Panc1 (cell line): Measurements from ENCODE around the gene SIVA1. TPM values are rescaled to one million over a fixed set of nuclear protein-coding genes. Genes with fewer than 3 reads are reported as not detected.

Experiments used
- ATAC-seq: fragments of 200-7000 bp; cut with Tn5 transposase; 2 replicates; pipeline ENCODE4 v1.9.1; 2020; ENCODE audit warnings: mild to moderate bottlenecking, moderate library complexity
- BruUV-seq: library from RNA; stranded (reverse); fragments of 400-500 nt; replicated peaks from 2 replicates; lab custom pipeline; 2021; lab: Mats Ljungman, UMichigan
- CTCF ChIA-PET: fragments of 300-600 bp; sonication (Branson Sonifier 250); formaldehyde crosslinking; loops from one replicate; lab custom pipeline; 2022; ENCODE audit warnings: antibody characterized with exemption; lab: Charles Lee
- POLR2A ChIA-PET: fragments of 300-600 bp; sonication (Branson Sonifier 250); formaldehyde crosslinking; loops from one replicate; lab custom pipeline; 2022; ENCODE audit warnings: antibody characterized with exemption; lab: Charles Lee
- DNase-seq: peaks from one replicate; pipeline ENCODE4 v3.0.0-alpha.2; 2010; ENCODE audit warnings: low read depth, low spot score
- H3K27ac ChIP-seq: 2 replicates; pipeline ENCODE4 v1.5.1; 2011; ENCODE audit warnings: mild to moderate bottlenecking, low read length, inconsistent platforms
- H3K27me3 ChIP-seq: fragments of 200-500 bp; sonication (Bioruptor generic); 2 replicates; pipeline ENCODE4 v1.6.0; 2014; ENCODE audit warnings: low read length, inconsistent platforms; ENCODE audit not compliant: control insufficient read depth, insufficient read depth
- H3K36me3 ChIP-seq: fragments of 200-500 bp; sonication (Bioruptor generic); 2 replicates; pipeline ENCODE4 v1.5.1; 2014; ENCODE audit warnings: inconsistent platforms, mild to moderate bottlenecking, low read length, moderate library complexity; ENCODE audit not compliant: control insufficient read depth, insufficient read depth
- H3K4me1 ChIP-seq: 2 replicates; pipeline ENCODE4 v1.5.1; 2011; ENCODE audit warnings: inconsistent platforms, mild to moderate bottlenecking, low read length, moderate library complexity; ENCODE audit not compliant: control insufficient read depth, insufficient read depth
- H3K4me3 ChIP-seq, 2 experiments: 2 replicates each; pipeline ENCODE4 v1.5.1; 2011 to 2012; ENCODE audit warnings: low read depth in 2 of 2, low read length in 2 of 2, mild to moderate bottlenecking in 2 of 2, inconsistent platforms in 1 of 2, moderate library complexity in 1 of 2
- H3K9me3 ChIP-seq: fragments of 200-500 bp; sonication (Bioruptor generic); 2 replicates; pipeline ENCODE4 v1.5.1; 2014; ENCODE audit warnings: low read depth, mild to moderate bottlenecking, inconsistent platforms, low read length, moderate library complexity; ENCODE audit not compliant: control insufficient read depth, insufficient read depth
- POLR2AphosphoS5 ChIP-seq: IDR thresholded peaks from 2 replicates; pipeline ENCODE4 v1.6.1; 2012; ENCODE audit warnings: mild to moderate bottlenecking, low read depth, low read length, moderate library complexity
- SIN3A ChIP-seq: IDR thresholded peaks from 2 replicates; pipeline ENCODE4 v1.6.1; 2012; ENCODE audit warnings: low read depth, mild to moderate bottlenecking, low read length, moderate library complexity, borderline replicate concordance; ENCODE audit not compliant: insufficient read depth
- TCF7L2 ChIP-seq: IDR thresholded peaks from 2 replicates; pipeline ENCODE4 v1.6.1; 2011; ENCODE audit warnings: mild to moderate bottlenecking, low read depth, low read length, inconsistent platforms
- in situ Hi-C: cut with HindIII; loops from 2 replicates; pipeline ENCODE4 v1.10.0; 2016; ENCODE audit warnings: low sequenced_read_pairs, low pct_unique_long_range_greater_than_20kb
- intact Hi-C: fragments of 100-400 bp; cut with micrococcal nuclease; formaldehyde crosslinking; loops from one replicate; pipeline ENCODE4 v1.10.0; 2022; ENCODE audit not compliant: unreplicated experiment
- total RNA-seq: library from RNA; stranded (reverse); gene quantifications from one replicate; pipeline ENCODE4 v1.2.1, GENCODE V29; 2021; ENCODE audit not compliant: unreplicated experiment
- TF ChIP-seq, protein P1 (sequence below), 2 experiments: IDR thresholded peaks; 2 replicates each; pipeline ENCODE4 v1.6.1; 2011 to 2012; ENCODE audit warnings: low read depth in 2 of 2, control low read depth in 1 of 2, low read length in 1 of 2, mild to moderate bottlenecking in 1 of 2, moderate library complexity in 1 of 2; ENCODE audit not compliant: insufficient read depth in 1 of 2
- TF ChIP-seq, protein P2 (sequence below): fragments of 450-650 bp; IDR thresholded peaks from 2 replicates; pipeline ENCODE4 v1.5.1; 2017; ENCODE audit warnings: mild to moderate bottlenecking

The SIVA1 gene
- total RNA-seq, 1 experiment from 2014 or later = 100 TPM

DNA sequence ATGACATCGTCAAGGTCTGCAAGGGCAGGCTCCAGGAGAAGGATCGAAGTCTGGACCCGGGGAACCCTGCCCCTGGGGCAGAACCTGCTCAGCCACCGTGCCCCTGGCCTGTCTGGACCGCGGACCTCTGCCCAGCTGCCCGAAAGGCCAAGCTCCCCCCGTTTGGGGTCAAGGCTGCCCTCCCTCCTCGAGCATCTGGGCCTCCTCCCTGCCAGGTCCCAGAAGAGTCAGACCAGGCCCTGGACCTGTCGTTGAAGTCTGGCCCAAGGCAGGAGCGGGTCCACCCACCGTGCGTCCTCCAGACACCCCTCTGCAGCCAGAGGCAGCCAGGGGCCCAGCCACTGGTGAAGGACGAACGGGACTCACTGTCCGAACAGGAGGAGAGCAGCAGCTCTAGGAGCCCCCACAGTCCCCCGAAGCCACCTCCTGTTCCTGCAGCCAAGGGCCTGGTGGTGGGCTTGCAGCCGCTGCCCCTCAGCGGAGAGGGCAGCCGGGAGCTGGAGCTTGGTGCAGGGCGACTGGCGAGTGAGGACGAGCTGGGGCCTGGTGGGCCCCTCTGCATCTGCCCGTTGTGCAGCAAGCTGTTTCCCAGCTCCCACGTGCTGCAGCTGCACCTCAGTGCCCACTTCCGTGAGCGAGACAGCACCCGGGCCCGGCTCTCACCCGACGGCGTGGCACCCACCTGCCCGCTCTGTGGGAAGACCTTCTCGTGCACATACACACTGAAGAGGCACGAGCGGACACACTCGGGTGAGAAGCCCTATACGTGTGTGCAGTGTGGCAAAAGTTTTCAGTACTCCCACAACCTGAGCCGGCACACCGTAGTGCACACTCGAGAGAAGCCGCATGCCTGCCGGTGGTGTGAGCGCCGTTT is 48.8 kb downstream of the SIVA1 start:
- Histone ChIP-seq H3K36me3 (no peaks in the 10 kb centered on the region), H3K4me3 (peak overlapping the region; percentile 56 to 63), H3K4me1 (peaks cover 73% of the 10 kb centered on the region), H3K9me3 (no peaks in the 10 kb centered on the region), H3K27ac (peak overlapping the region; percentile 63), H3K27me3 (no peaks in the 10 kb centered on the region)
- intact Hi-C loops = no loop called here
- DNase-seq (no peak), ATAC-seq (no peak)
- BruUV-seq = no TSS peak
- ChIA-PET POLR2A (no interaction called here), CTCF (interaction anchor here (0.5 to 1.2 kb wide), 2 partner anchors 24 to 93 kb away, joined by 3 to 4 read pairs; no protein-coding TSS in a partner anchor)
- no peak for TF ChIP-seq TCF7L2
- TF ChIP-seq POLR2AphosphoS5 = no peak
- TF ChIP-seq, protein P1, sequence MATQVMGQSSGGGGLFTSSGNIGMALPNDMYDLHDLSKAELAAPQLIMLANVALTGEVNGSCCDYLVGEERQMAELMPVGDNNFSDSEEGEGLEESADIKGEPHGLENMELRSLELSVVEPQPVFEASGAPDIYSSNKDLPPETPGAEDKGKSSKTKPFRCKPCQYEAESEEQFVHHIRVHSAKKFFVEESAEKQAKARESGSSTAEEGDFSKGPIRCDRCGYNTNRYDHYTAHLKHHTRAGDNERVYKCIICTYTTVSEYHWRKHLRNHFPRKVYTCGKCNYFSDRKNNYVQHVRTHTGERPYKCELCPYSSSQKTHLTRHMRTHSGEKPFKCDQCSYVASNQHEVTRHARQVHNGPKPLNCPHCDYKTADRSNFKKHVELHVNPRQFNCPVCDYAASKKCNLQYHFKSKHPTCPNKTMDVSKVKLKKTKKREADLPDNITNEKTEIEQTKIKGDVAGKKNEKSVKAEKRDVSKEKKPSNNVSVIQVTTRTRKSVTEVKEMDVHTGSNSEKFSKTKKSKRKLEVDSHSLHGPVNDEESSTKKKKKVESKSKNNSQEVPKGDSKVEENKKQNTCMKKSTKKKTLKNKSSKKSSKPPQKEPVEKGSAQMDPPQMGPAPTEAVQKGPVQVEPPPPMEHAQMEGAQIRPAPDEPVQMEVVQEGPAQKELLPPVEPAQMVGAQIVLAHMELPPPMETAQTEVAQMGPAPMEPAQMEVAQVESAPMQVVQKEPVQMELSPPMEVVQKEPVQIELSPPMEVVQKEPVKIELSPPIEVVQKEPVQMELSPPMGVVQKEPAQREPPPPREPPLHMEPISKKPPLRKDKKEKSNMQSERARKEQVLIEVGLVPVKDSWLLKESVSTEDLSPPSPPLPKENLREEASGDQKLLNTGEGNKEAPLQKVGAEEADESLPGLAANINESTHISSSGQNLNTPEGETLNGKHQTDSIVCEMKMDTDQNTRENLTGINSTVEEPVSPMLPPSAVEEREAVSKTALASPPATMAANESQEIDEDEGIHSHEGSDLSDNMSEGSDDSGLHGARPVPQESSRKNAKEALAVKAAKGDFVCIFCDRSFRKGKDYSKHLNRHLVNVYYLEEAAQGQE (IDR thresholded peaks at IDR 0.05; ENCODE audit: insufficient read depth in 1 of 2, low read depth in 2 of 2, low read length in 1 of 2) = no peak
- TF ChIP-seq, protein P2, sequence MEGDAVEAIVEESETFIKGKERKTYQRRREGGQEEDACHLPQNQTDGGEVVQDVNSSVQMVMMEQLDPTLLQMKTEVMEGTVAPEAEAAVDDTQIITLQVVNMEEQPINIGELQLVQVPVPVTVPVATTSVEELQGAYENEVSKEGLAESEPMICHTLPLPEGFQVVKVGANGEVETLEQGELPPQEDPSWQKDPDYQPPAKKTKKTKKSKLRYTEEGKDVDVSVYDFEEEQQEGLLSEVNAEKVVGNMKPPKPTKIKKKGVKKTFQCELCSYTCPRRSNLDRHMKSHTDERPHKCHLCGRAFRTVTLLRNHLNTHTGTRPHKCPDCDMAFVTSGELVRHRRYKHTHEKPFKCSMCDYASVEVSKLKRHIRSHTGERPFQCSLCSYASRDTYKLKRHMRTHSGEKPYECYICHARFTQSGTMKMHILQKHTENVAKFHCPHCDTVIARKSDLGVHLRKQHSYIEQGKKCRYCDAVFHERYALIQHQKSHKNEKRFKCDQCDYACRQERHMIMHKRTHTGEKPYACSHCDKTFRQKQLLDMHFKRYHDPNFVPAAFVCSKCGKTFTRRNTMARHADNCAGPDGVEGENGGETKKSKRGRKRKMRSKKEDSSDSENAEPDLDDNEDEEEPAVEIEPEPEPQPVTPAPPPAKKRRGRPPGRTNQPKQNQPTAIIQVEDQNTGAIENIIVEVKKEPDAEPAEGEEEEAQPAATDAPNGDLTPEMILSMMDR = no peak
- in situ Hi-C loops = no loop called here

DNA sequence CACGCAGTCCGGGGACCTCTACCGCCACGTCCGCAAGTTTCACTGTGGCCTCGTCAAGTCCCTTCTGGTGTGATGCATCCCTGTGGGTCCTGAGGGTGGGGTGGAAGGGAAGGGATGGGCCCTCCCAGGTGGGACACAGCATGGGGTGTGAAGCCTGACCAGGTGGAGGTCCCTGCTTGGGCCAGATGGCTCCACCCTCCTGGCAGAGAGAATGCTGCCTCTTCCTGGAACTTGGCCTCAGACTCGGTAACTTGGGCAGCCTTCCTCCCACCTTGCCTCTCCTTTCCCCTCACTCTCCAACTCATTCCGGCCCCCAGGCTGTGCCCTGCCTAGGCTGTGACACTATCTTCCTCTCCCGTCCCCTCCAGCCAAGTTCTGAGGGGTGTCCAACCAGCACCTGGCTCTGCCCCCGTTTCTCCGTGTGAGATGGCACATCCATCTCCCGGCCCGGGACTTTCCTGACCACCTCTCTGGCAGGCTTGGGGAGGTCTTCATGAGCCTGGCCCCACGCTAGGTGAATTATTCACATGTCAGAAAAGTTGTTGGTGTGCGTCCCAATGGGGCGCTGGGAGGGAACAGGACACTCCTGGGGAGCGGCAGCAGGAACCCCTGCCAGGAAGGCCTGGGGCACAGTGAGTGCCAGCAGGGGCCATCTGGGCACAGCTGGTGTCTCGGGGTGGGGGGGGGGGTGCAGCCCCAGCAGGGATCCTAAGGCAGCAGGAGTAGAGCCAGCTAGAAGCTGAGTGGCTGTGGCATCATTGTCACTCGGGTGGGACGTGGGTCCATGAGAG is 49.6 kb downstream of the SIVA1 start:
- H3K27ac ChIP-seq = peak overlapping the region; percentile 63; the same call in 1 of the 2 replicates
- ChIA-PET POLR2A (no interaction called here), CTCF (no interaction called here)
- DNase-seq (no peak), ATAC-seq (no peak)
- in situ Hi-C loops (no loop called here), intact Hi-C loops (no loop called here)
- H3K4me1 ChIP-seq = peaks cover 64% of the 10 kb centered on the region
- BruUV-seq = no TSS peak
- H3K27me3 ChIP-seq = no peaks in the 10 kb centered on the region
- H3K36me3 ChIP-seq = no peaks in the 10 kb centered on the region
- peak overlapping the region; percentile 35 to 56 for H3K4me3 ChIP-seq
- H3K9me3 ChIP-seq = no peaks in the 10 kb centered on the region
- no peak for TF ChIP-seq TCF7L2
- TF ChIP-seq, protein P1 (IDR thresholded peaks at IDR 0.05; ENCODE audit: insufficient read depth in 1 of 2, low read depth in 2 of 2, low read length in 1 of 2) = no peak
- no peak for TF ChIP-seq SIN3A
- TF ChIP-seq, protein P2 = no peak
- TF ChIP-seq POLR2AphosphoS5 = no peak
